H9 (cell line): ENCODE measurements around the gene EID1. TPM values are rescaled to one million over a fixed set of nuclear protein-coding genes. Genes with fewer than 3 reads are reported as not detected.

Experiments
- DNase-seq: peaks from one replicate; pipeline ENCODE4 v3.0.0-alpha.2; 2017
- H2AFZ ChIP-seq: one replicate; pipeline ENCODE4 v1.6.1; 2013; ENCODE audit warnings: mild to moderate bottlenecking, low read length, control low read depth, moderate library complexity
- H2AK5ac ChIP-seq: 2 replicates; pipeline ENCODE4 v1.6.1; 2013; ENCODE audit warnings: low read length, control low read depth, mixed read lengths; ENCODE audit not compliant: insufficient read length
- H2BK120ac ChIP-seq: one replicate; pipeline ENCODE4 v1.6.1; 2013; ENCODE audit warnings: low read depth, mild to moderate bottlenecking, low read length, control low read depth, inconsistent platforms; ENCODE audit not compliant: poor library complexity, severe bottlenecking
- H2BK12ac ChIP-seq: 2 replicates; pipeline ENCODE4 v1.6.1; 2013; ENCODE audit warnings: low read length, control low read depth, mixed read lengths, low read depth; ENCODE audit not compliant: insufficient read length
- H2BK15ac ChIP-seq: 2 replicates; pipeline ENCODE4 v1.6.1; 2013; ENCODE audit warnings: low read depth, low read length, control low read depth
- H2BK20ac ChIP-seq: one replicate; pipeline ENCODE4 v1.6.1; 2013; ENCODE audit warnings: low read depth, mild to moderate bottlenecking, low read length, control low read depth, inconsistent platforms; ENCODE audit not compliant: poor library complexity, severe bottlenecking
- H2BK5ac ChIP-seq: 2 replicates; pipeline ENCODE4 v1.6.1; 2013; ENCODE audit warnings: low read length, control low read depth, mixed read lengths; ENCODE audit not compliant: insufficient read length
- H3K14ac ChIP-seq: 2 replicates; pipeline ENCODE4 v1.6.1; 2013; ENCODE audit warnings: low read length, control low read depth; ENCODE audit not compliant: insufficient read depth
- H3K18ac ChIP-seq: 2 replicates; pipeline ENCODE4 v1.6.1; 2013; ENCODE audit warnings: low read depth, mild to moderate bottlenecking, mixed read lengths, low read length, control low read depth; ENCODE audit not compliant: insufficient read length
- H3K23ac ChIP-seq: 2 replicates; pipeline ENCODE4 v1.6.1; 2013; ENCODE audit warnings: low read length, control low read depth, mixed read lengths, low read depth; ENCODE audit not compliant: insufficient read length
- H3K23me2 ChIP-seq: 2 replicates; pipeline ENCODE4 v1.6.1; 2013; ENCODE audit warnings: low read depth, mild to moderate bottlenecking, mixed read lengths, low read length, control low read depth; ENCODE audit not compliant: insufficient read length, poor library complexity, severe bottlenecking
- H3K27ac ChIP-seq: 2 replicates; pipeline ENCODE4 v1.5.1; 2013; ENCODE audit warnings: low read length, control low read depth, mixed read lengths, low read depth; ENCODE audit not compliant: insufficient read length
- H3K27me3 ChIP-seq: 2 replicates; pipeline ENCODE4 v1.6.1; 2013; ENCODE audit warnings: low read length, control low read depth, inconsistent platforms; ENCODE audit not compliant: insufficient read depth
- H3K4ac ChIP-seq: 2 replicates; pipeline ENCODE4 v1.6.1; 2013; ENCODE audit warnings: low read depth, mild to moderate bottlenecking, control low read depth, inconsistent platforms, low read length, moderate library complexity
- H3K4me1 ChIP-seq: 2 replicates; pipeline ENCODE4 v1.6.1; 2013; ENCODE audit warnings: low read length, control low read depth, inconsistent platforms; ENCODE audit not compliant: insufficient read depth
- H3K4me2 ChIP-seq: 2 replicates; pipeline ENCODE4 v1.6.1; 2013; ENCODE audit warnings: low read length, control low read depth, mixed read lengths; ENCODE audit not compliant: insufficient read length, insufficient read depth
- H3K56ac ChIP-seq: 2 replicates; pipeline ENCODE4 v1.6.1; 2013; ENCODE audit warnings: low read depth, mild to moderate bottlenecking, mixed read lengths, low read length, control low read depth; ENCODE audit not compliant: insufficient read length
- H3K79me1 ChIP-seq: 2 replicates; pipeline ENCODE4 v1.6.1; 2013; ENCODE audit warnings: low read depth, mild to moderate bottlenecking, moderate library complexity, low read length, control low read depth, inconsistent platforms; ENCODE audit not compliant: insufficient read depth, poor library complexity, severe bottlenecking
- H3K79me2 ChIP-seq: 2 replicates; pipeline ENCODE4 v1.6.1; 2013; ENCODE audit warnings: low read length, control low read depth, inconsistent platforms; ENCODE audit not compliant: insufficient read depth
- H3K9ac ChIP-seq: 2 replicates; pipeline ENCODE4 v1.6.1; 2013; ENCODE audit warnings: low read length, control low read depth, mixed read lengths; ENCODE audit not compliant: insufficient read length; ENCODE audit errors: extremely low read depth
- H3K9me3 ChIP-seq: one replicate; pipeline ENCODE4 v1.6.1; 2013; ENCODE audit warnings: low read depth, low read length, inconsistent platforms; ENCODE audit not compliant: control insufficient read depth
- H3T11ph ChIP-seq: one replicate; pipeline ENCODE4 v1.6.1; 2013; ENCODE audit warnings: mild to moderate bottlenecking, low read length, control low read depth, inconsistent platforms
- H4K20me1 ChIP-seq: one replicate; pipeline ENCODE4 v1.6.1; 2013; ENCODE audit not compliant: control insufficient read depth, insufficient read length, insufficient read depth
- H4K5ac ChIP-seq: 2 replicates; pipeline ENCODE4 v1.6.1; 2013; ENCODE audit warnings: low read depth, mild to moderate bottlenecking, mixed read lengths, low read length, control low read depth; ENCODE audit not compliant: insufficient read length
- H4K8ac ChIP-seq: replicated peaks from 2 replicates; pipeline ENCODE4 v1.6.1; 2013; ENCODE audit warnings: low read length, control low read depth, mixed read lengths, low read depth; ENCODE audit not compliant: insufficient read length
- H4K91ac ChIP-seq: 2 replicates; pipeline ENCODE4 v1.6.1; 2013; ENCODE audit warnings: low read depth, mild to moderate bottlenecking, moderate library complexity, mixed read lengths, low read length, control low read depth; ENCODE audit not compliant: insufficient read length
- H3K27ac Mint-ChIP-seq, 3 experiments: 2 replicates in 2 of 3; 3 replicates in 1 of 3; pipeline ENCODE4 v1.8.0; 2020 to 2021; ENCODE audit warnings: mixed read lengths in 3 of 3, mild to moderate bottlenecking in 1 of 3, moderate library complexity in 1 of 3
- H3K27me3 Mint-ChIP-seq: 2 replicates; pipeline ENCODE4 v1.8.0; 2021; ENCODE audit warnings: low read depth, mild to moderate bottlenecking, moderate library complexity, mixed read lengths
- H3K36me3 Mint-ChIP-seq, 3 experiments: 2 replicates in 2 of 3; 3 replicates in 1 of 3; pipeline ENCODE4 v1.8.0; 2020 to 2021; ENCODE audit warnings: low read depth in 3 of 3, mixed read lengths in 3 of 3; ENCODE audit not compliant: insufficient read depth in 1 of 3
- H3K4me1 Mint-ChIP-seq, 2 experiments: 2 replicates each; pipeline ENCODE4 v1.8.0; 2020; ENCODE audit warnings: mixed read lengths in 2 of 2
- H3K4me3 Mint-ChIP-seq, 2 experiments: 2 replicates in 1 of 2; 3 replicates in 1 of 2; pipeline ENCODE4 v1.8.0; 2020 to 2021; ENCODE audit warnings: mild to moderate bottlenecking in 2 of 2, mixed read lengths in 2 of 2, moderate library complexity in 1 of 2
- H3K9me3 Mint-ChIP-seq, 2 experiments: 2 replicates in 1 of 2; 3 replicates in 1 of 2; pipeline ENCODE4 v1.8.0; 2020; ENCODE audit warnings: mild to moderate bottlenecking in 2 of 2, mixed read lengths in 2 of 2, moderate library complexity in 1 of 2
- WGBS: extraction: QIAGEN DNeasy Blood & Tissue Kit; methylation state at CpG from one replicate; pipeline ENCODE4 v1.1.7; 2013; ENCODE audit warnings: missing lambda C conversion rate, low lambda C conversion rate, mixed read lengths; ENCODE audit not compliant: insufficient read length; ENCODE audit errors: extremely low coverage; 5-methylcytosine and 5-hydroxymethylcytosine counted together
- total RNA-seq: library from RNA; stranded (reverse); gene quantifications from 2 replicates; pipeline ENCODE4 v1.2.1, GENCODE V29; 2021
- TF ChIP-seq, protein P1 (sequence below): fragments of 200-600 bp; sonication (generic); conservative IDR thresholded peaks from 3 replicates; pipeline ENCODE4 v1.8.0; 2021; ENCODE audit warnings: antibody characterized with exemption, mild to moderate bottlenecking

The EID1 gene
- total RNA-seq, 1 experiment from 2014 or later: 113 TPM

DNA sequence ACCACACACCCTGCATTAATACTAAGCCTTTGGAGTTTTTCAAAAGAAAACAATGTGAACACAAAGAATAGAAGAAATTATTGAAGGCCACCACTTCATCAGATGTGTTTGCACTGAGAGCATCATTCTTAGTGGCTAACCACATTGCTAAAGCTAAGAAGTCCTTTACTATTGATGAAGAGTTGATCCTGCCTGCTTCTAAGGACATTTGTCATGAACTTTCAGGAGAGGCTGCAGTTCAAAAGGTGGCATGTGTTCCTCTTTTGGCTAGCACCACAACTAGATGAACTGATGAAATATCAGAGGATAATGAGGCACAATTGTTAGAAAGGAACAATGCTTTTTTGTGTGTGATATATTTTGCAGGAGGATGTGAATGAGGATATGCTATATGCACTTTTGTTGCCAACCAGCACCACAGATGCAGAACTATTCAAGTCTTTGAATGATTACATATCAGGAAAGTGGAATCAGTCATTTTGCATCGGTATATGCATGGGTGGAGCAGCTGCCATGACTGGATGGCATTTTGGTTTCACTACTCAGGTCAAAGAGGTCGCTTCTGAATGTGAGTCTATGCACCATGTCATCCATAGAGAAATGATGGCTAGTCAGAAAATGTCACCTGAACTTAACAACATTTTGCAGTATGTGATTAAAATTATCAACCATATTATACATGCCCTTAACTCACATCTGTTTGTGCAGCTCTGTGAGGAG is 2.5 kb upstream of the EID1 start:
- Histone ChIP-seq H3K9me3 (no peaks in the 10 kb centered on the region), H2AFZ (no peak overlapping the region), H3K18ac (no peak overlapping the region), H3K4me1 (no peaks in the 10 kb centered on the region), H2BK12ac (no peak overlapping the region), H3K4ac (no peak overlapping the region), H2BK15ac (no peak overlapping the region), H3K56ac (no peak overlapping the region), H2BK120ac (no peak overlapping the region), H3K23ac (no peak overlapping the region), H3K79me1 (no peaks in the 10 kb centered on the region), H4K91ac (no peak overlapping the region), H4K8ac (no peak overlapping the region), H3K27ac (no peak overlapping the region), H2BK5ac (no peak overlapping the region), H3T11ph (no peak overlapping the region), H2AK5ac (no peak overlapping the region), H3K27me3 (no peaks in the 10 kb centered on the region), H2BK20ac (no peak overlapping the region), H3K9ac (no peak overlapping the region), H4K20me1 (no peaks in the 10 kb centered on the region), H4K5ac (no peak overlapping the region), H3K79me2 (peaks cover 4% of the 10 kb centered on the region; the same call in 1 of the 2 replicates), H3K23me2 (no peaks in the 10 kb centered on the region), H3K14ac (no peak overlapping the region), H3K4me2 (no peak overlapping the region)
- no peak overlapping the region for H3K4me3 Mint-ChIP-seq
- peaks cover 9 to 22% of the 10 kb centered on the region in 2 experiments for H3K4me1 Mint-ChIP-seq
- peaks cover 0 to 7% (median 0%) of the 10 kb centered on the region in 3 experiments; a peak in 2 of 7 replicates for H3K36me3 Mint-ChIP-seq
- TF ChIP-seq, protein P1, sequence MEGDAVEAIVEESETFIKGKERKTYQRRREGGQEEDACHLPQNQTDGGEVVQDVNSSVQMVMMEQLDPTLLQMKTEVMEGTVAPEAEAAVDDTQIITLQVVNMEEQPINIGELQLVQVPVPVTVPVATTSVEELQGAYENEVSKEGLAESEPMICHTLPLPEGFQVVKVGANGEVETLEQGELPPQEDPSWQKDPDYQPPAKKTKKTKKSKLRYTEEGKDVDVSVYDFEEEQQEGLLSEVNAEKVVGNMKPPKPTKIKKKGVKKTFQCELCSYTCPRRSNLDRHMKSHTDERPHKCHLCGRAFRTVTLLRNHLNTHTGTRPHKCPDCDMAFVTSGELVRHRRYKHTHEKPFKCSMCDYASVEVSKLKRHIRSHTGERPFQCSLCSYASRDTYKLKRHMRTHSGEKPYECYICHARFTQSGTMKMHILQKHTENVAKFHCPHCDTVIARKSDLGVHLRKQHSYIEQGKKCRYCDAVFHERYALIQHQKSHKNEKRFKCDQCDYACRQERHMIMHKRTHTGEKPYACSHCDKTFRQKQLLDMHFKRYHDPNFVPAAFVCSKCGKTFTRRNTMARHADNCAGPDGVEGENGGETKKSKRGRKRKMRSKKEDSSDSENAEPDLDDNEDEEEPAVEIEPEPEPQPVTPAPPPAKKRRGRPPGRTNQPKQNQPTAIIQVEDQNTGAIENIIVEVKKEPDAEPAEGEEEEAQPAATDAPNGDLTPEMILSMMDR: no peak
- H3K27ac Mint-ChIP-seq: no peak overlapping the region
- WGBS: no CpG with 5 or more reads among the region's 2 CpGs
- peaks cover 6% of the 10 kb centered on the region for H3K27me3 Mint-ChIP-seq
- H3K9me3 Mint-ChIP-seq: no peaks in the 10 kb centered on the region; a peak in 1 of 5 replicates
- no peak for DNase-seq
